Neural progenitor cell (in vitro differentiated cells): Measurements from ENCODE around the gene DYNLT4.
"Not testable (repeated sequence)": the region's sequence is repeated elsewhere in the genome, so short reads cannot be mapped to it uniquely, and the experiment has no call there.

Experiments
- EZH2 ChIP-seq: fragments of 200-600 bp; sonication (generic); IDR thresholded peaks from 2 replicates; pipeline ENCODE4 v1.6.1; 2017; ENCODE audit warnings: antibody characterized with exemption, mild to moderate bottlenecking, moderate library complexity
- EZH2phosphoT487 ChIP-seq: fragments of 200-600 bp; sonication (generic); IDR thresholded peaks from 2 replicates; pipeline ENCODE4 v1.6.1; 2017; ENCODE audit warnings: antibody characterized with exemption
- TF ChIP-seq, protein P1 (sequence below): fragments of 200-600 bp; sonication (generic); IDR thresholded peaks from 2 replicates; pipeline ENCODE4 v1.5.1; 2017; ENCODE audit warnings: antibody characterized with exemption, mild to moderate bottlenecking

GRCh38 chr1:44766421-44766820 lies 40.7 kb downstream of the DYNLT4 start:
- TF ChIP-seq, protein P1, sequence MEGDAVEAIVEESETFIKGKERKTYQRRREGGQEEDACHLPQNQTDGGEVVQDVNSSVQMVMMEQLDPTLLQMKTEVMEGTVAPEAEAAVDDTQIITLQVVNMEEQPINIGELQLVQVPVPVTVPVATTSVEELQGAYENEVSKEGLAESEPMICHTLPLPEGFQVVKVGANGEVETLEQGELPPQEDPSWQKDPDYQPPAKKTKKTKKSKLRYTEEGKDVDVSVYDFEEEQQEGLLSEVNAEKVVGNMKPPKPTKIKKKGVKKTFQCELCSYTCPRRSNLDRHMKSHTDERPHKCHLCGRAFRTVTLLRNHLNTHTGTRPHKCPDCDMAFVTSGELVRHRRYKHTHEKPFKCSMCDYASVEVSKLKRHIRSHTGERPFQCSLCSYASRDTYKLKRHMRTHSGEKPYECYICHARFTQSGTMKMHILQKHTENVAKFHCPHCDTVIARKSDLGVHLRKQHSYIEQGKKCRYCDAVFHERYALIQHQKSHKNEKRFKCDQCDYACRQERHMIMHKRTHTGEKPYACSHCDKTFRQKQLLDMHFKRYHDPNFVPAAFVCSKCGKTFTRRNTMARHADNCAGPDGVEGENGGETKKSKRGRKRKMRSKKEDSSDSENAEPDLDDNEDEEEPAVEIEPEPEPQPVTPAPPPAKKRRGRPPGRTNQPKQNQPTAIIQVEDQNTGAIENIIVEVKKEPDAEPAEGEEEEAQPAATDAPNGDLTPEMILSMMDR: not testable (repeated sequence)
- TF ChIP-seq EZH2, EZH2phosphoT487: not testable (repeated sequence)
